K562 (cell line): ENCODE data around the gene GLIPR2. TPM values are rescaled to one million over a fixed set of nuclear protein-coding genes. Genes with fewer than 3 reads are reported as not detected.

Experiments used
- BACH1 ChIP-seq: fragments of 200-800 bp; sonication (Bioruptor generic); IDR thresholded peaks from 2 replicates; pipeline ENCODE4 v1.6.1; 2016; ENCODE audit warnings: missing genetic modification characterization, missing compliant biosample characterization
- ELK1 ChIP-seq: sonication (generic); formaldehyde crosslinking; IDR thresholded peaks from 2 replicates; pipeline ENCODE4 v1.8.1; 2022; ENCODE audit warnings: missing genetic modification reagents
- HMGN3 ChIP-seq: IDR thresholded peaks from 2 replicates; pipeline ENCODE4 v1.6.1; 2011; ENCODE audit warnings: borderline replicate concordance, low read depth, mild to moderate bottlenecking, mixed read lengths, low read length; ENCODE audit not compliant: insufficient read length; ENCODE audit errors: extremely low read depth
- MED1 ChIP-seq: sonication (generic); formaldehyde crosslinking; IDR thresholded peaks from 2 replicates; pipeline ENCODE4 v1.8.1; 2023; ENCODE audit warnings: missing genetic modification reagents, borderline replicate concordance
- MLLT1 ChIP-seq, 2 experiments: fragments of 450-650 bp; IDR thresholded peaks; 2 replicates each; pipeline ENCODE4 v1.6.1; 2016
- MTA3 ChIP-seq: fragments of 450-650 bp; formaldehyde crosslinking; IDR thresholded peaks from 2 replicates; pipeline ENCODE4 v1.6.1; 2017; ENCODE audit warnings: mild to moderate bottlenecking, borderline replicate concordance
- NBN ChIP-seq: fragments of 450-650 bp; IDR thresholded peaks from 2 replicates; pipeline ENCODE4 v1.6.1; 2016; ENCODE audit warnings: low read depth, mild to moderate bottlenecking
- NCOR1 ChIP-seq: fragments of 450-650 bp; IDR thresholded peaks from 2 replicates; pipeline ENCODE4 v1.6.1; 2016; ENCODE audit warnings: mild to moderate bottlenecking, moderate library complexity
- NEUROD1 ChIP-seq: fragments of 150-350 bp; IDR thresholded peaks from 2 replicates; pipeline ENCODE4 v1.6.1; 2014; ENCODE audit warnings: borderline replicate concordance, low read length, low read depth; ENCODE audit not compliant: partially characterized antibody
- PHB2 ChIP-seq: fragments of 450-650 bp; IDR thresholded peaks from 2 replicates; pipeline ENCODE4 v1.6.1; 2017; ENCODE audit warnings: low read depth
- PHF20 ChIP-seq: fragments of 450-650 bp; IDR thresholded peaks from 2 replicates; pipeline ENCODE4 v1.6.1; 2018; ENCODE audit not compliant: partially characterized antibody
- RBBP5 ChIP-seq: fragments of 200-600 bp; sonication (generic); IDR thresholded peaks from 2 replicates; pipeline ENCODE4 v1.6.1; 2012; ENCODE audit warnings: borderline replicate concordance, mild to moderate bottlenecking, low read length, control low read depth, inconsistent platforms; ENCODE audit not compliant: insufficient read depth, poor library complexity, severe bottlenecking
- SMAD2 ChIP-seq: fragments of 150-350 bp; IDR thresholded peaks from 2 replicates; pipeline ENCODE4 v1.6.1; 2014; ENCODE audit warnings: low read depth, mild to moderate bottlenecking, low read length
- SMARCA4 ChIP-seq: fragments of 450-650 bp; IDR thresholded peaks from 2 replicates; pipeline ENCODE4 v1.6.1; 2016
- TSC22D4 ChIP-seq: fragments of 450-650 bp; IDR thresholded peaks from 2 replicates; pipeline ENCODE4 v1.6.1; 2016; ENCODE audit warnings: missing genetic modification characterization, missing biosample characterization, control low read depth
- YY1 ChIP-seq, 3 experiments: IDR thresholded peaks; 2 replicates each; pipeline ENCODE4 v1.6.1; 2011; ENCODE audit warnings: low read length in 2 of 3, mild to moderate bottlenecking in 2 of 3, moderate library complexity in 2 of 3, borderline replicate concordance in 1 of 3, control low read depth in 1 of 3, low read depth in 1 of 3; ENCODE audit not compliant: insufficient read depth in 3 of 3, insufficient replicate concordance in 2 of 3, control insufficient read depth in 1 of 3, insufficient read length in 1 of 3; ENCODE audit errors: extremely low read depth in 1 of 3
- ZNF133 ChIP-seq: fragments of 250-450 bp; sonication (Bioruptor Pico); IDR thresholded peaks from 2 replicates; pipeline ENCODE4 v1.4.0; 2020; ENCODE audit warnings: mild to moderate bottlenecking
- ZNF253 ChIP-seq: fragments of 250-450 bp; sonication (Bioruptor Pico); conservative IDR thresholded peaks from 2 replicates; pipeline ENCODE4 v1.6.1; 2021; ENCODE audit warnings: mild to moderate bottlenecking
- ZNF398 ChIP-seq: fragments of 250-450 bp; sonication (Bioruptor Pico); IDR thresholded peaks from 2 replicates; pipeline ENCODE4 v1.8.0; 2021; ENCODE audit warnings: moderate library complexity, mild to moderate bottlenecking, inconsistent platforms
- ZNF583 ChIP-seq: fragments of 250-450 bp; sonication (Bioruptor Pico); IDR thresholded peaks from 2 replicates; pipeline ENCODE4 v1.4.0; 2020
- polyA plus RNA-seq, 8 experiments: library from polyadenylated mRNA; depleted of rRNA in 4 of 8; stranded (reverse) in 5 of 8; unstranded in 3 of 8; fragments of >200 nt; fragmentation: Nextera tagmentation in 2 of 8; fragmentation: Illumina TruSeq in 1 of 8; extraction: Ambion mirVana in 2 of 8; extraction: Trizol in 1 of 8; gene quantifications; 2 replicates each; pipeline versions ENCODE4 v1.2.1 to v1.2.3, GENCODE V29; 2011 to 2014; ENCODE audit warnings: inconsistent platforms in 1 of 8, missing spikeins in 1 of 8
- total RNA-seq, 7 experiments: library from RNA; depleted of rRNA in 6 of 7; stranded (reverse); fragments of >200 nt in 6 of 7; fragmentation: Illumina TruSeq in 2 of 7; extraction: Trizol in 2 of 7; gene quantifications; 2 replicates each; pipeline versions ENCODE4 v1.2.1 to v1.2.3, GENCODE V29; 2011 to 2021; ENCODE audit warnings: low replicate concordance in 1 of 7
- TF ChIP-seq, protein P1 (sequence below): sonication (generic); formaldehyde crosslinking; IDR thresholded peaks from 2 replicates; pipeline ENCODE4 v1.4.0; 2020; ENCODE audit warnings: mild to moderate bottlenecking, missing genetic modification reagents

GLIPR2 gene
- total and polyA plus RNA-seq, 9 of the 15 experiments (the other 6 are each of a cell fraction or from before 2014, with no cell fraction given), result 1.4 to 8.8 (median 2.9) TPM

- TF ChIP-seq ZNF253 (CRISPR knock-in tag) (no peak), NEUROD1 (peak; percentile 48), ELK1 (no peak), MTA3 (no peak; the same call in 1 of the 2 replicates), PHB2 (no peak), SMARCA4 (no peak), ZNF133 (no peak), MED1 (CRISPR knock-in tag) (no peak), MLLT1 (IDR thresholded peaks at IDR 0.05) (no peak), ZNF398 (CRISPR knock-in tag) (no peak), ZNF583 (no peak), HMGN3 (no peak), TSC22D4 (tag) (no peak), BACH1 (tag) (no peak), NBN (no peak), SMAD2 (no peak), NCOR1 (no peak), YY1 (IDR thresholded peaks at IDR 0.05; ENCODE audit: borderline replicate concordance in 1 of 3, control insufficient read depth in 1 of 3, extremely low read depth in 1 of 3, insufficient read depth in 3 of 3, insufficient read length in 1 of 3, insufficient replicate concordance in 2 of 3, low read depth in 1 of 3, low read length in 2 of 3) (peak in 2 of 3 experiments; percentile 8 to 50), RBBP5 (peak; percentile 90), PHF20 (peak; percentile 13)
- TF ChIP-seq, protein P1, sequence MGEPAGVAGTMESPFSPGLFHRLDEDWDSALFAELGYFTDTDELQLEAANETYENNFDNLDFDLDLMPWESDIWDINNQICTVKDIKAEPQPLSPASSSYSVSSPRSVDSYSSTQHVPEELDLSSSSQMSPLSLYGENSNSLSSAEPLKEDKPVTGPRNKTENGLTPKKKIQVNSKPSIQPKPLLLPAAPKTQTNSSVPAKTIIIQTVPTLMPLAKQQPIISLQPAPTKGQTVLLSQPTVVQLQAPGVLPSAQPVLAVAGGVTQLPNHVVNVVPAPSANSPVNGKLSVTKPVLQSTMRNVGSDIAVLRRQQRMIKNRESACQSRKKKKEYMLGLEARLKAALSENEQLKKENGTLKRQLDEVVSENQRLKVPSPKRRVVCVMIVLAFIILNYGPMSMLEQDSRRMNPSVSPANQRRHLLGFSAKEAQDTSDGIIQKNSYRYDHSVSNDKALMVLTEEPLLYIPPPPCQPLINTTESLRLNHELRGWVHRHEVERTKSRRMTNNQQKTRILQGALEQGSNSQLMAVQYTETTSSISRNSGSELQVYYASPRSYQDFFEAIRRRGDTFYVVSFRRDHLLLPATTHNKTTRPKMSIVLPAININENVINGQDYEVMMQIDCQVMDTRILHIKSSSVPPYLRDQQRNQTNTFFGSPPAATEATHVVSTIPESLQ (CRISPR knock-in tag), result peak; percentile 85
Observed at GRCh38 chr9:36190388-36191289, 54.1 kb downstream of the GLIPR2 start, which contains the start of gene CLTA (continued).
